Natural killer cell (primary cell): ENCODE results near the gene BCAP31. TPM values are rescaled to one million over a fixed set of nuclear protein-coding genes. Genes with fewer than 3 reads are reported as not detected.
A peak's percentile ranks its signal among the peaks of the same experiment; 100 is the strongest.

Source experiments
- ATAC-seq, 3 donors: fragments of 150-1000 bp in 2 of 3; fragments of 200-7000 bp in 1 of 3; cut with Tn5 transposase; 1 replicate in 1 of 3; 2 replicates in 2 of 3; pipeline ENCODE4 v1.10.0; 2021; ENCODE audit warnings: mild to moderate bottlenecking in 2 of 3, moderate library complexity in 2 of 3
- DNase-seq, 2 donors: peaks; one replicate each; pipeline versions ENCODE4 v3.0.0 to v3.0.0-alpha.2; 2013 to 2021; ENCODE audit warnings: mixed read lengths in 1 of 2
- H3K27ac ChIP-seq: one replicate; pipeline ENCODE4 v1.5.1; 2013; ENCODE audit warnings: mild to moderate bottlenecking, low read length
- H3K27me3 ChIP-seq: one replicate; pipeline ENCODE4 v1.6.1; 2013; ENCODE audit warnings: low read length; ENCODE audit not compliant: control insufficient read depth, insufficient read depth
- H3K36me3 ChIP-seq: one replicate; pipeline ENCODE4 v1.6.1; 2013; ENCODE audit warnings: low read length; ENCODE audit not compliant: control insufficient read depth, insufficient read depth
- H3K4me1 ChIP-seq: one replicate; pipeline ENCODE4 v1.6.1; 2013; ENCODE audit warnings: low read length; ENCODE audit not compliant: control insufficient read depth, insufficient read depth
- H3K4me3 ChIP-seq: one replicate; pipeline ENCODE4 v1.5.1; 2013; ENCODE audit warnings: low read length
- H3K9me3 ChIP-seq: one replicate; pipeline ENCODE4 v1.6.1; 2013; ENCODE audit warnings: low read length; ENCODE audit not compliant: control insufficient read depth, insufficient read depth
- H3K27ac Mint-ChIP-seq, 2 donors: one replicate each; pipeline ENCODE4 v1.8.0; 2022; ENCODE audit warnings: mild to moderate bottlenecking in 2 of 2, mixed read lengths in 2 of 2, moderate library complexity in 1 of 2
- H3K27me3 Mint-ChIP-seq, 2 donors: one replicate each; pipeline ENCODE4 v1.8.0; 2022; ENCODE audit warnings: low read depth in 2 of 2, mixed read lengths in 2 of 2
- H3K36me3 Mint-ChIP-seq: one replicate; pipeline ENCODE4 v1.8.0; 2022; ENCODE audit warnings: mixed read lengths
- H3K4me1 Mint-ChIP-seq, 2 donors: one replicate each; pipeline ENCODE4 v1.8.0; 2022; ENCODE audit warnings: mixed read lengths in 2 of 2
- H3K4me3 Mint-ChIP-seq: one replicate; pipeline ENCODE4 v1.8.0; 2022; ENCODE audit warnings: mild to moderate bottlenecking, moderate library complexity, mixed read lengths
- H3K9me3 Mint-ChIP-seq, 2 donors: one replicate each; pipeline ENCODE4 v1.8.0; 2022; ENCODE audit warnings: mixed read lengths in 2 of 2
- CTCF ChIP-seq: fragments of 200-600 bp; IDR thresholded peaks from one replicate; pipeline ENCODE4 v1.8.0; 2022; ENCODE audit warnings: antibody characterized with exemption
- WGBS: methylation state at CpG from one replicate; pipeline ENCODE4 v1.1.7; 2013; ENCODE audit warnings: missing lambda C conversion rate; ENCODE audit not compliant: insufficient coverage; 5-methylcytosine and 5-hydroxymethylcytosine counted together
- intact Hi-C: fragments of 100-400 bp; cut with micrococcal nuclease; formaldehyde crosslinking; loops from one replicate; pipeline ENCODE4 v1.14.2; 2022
- total RNA-seq, 4 donors: library from RNA; stranded (reverse); fragments of 120-200 nt in 1 of 4; gene quantifications; one replicate each; pipeline versions ENCODE4 v1.2.3 to v1.2.4, GENCODE V29; 2013 to 2022

The BCAP31 gene
- total RNA-seq, 3 donors from 2014 or later (not counting 1 experiment from before 2014, with no cell fraction given): 109 to 131 (median 119) TPM

GRCh38 chrX:153728095-153728494, 3.9 kb upstream of the BCAP31 start:
- Histone ChIP-seq H3K36me3 (peaks cover 3% of the 10 kb centered on the region), H3K27ac (no peak overlapping the region), H3K27me3 (no peaks in the 10 kb centered on the region), H3K9me3 (no peaks in the 10 kb centered on the region), H3K4me3 (no peak overlapping the region), H3K4me1 (peaks cover 49% of the 10 kb centered on the region)
- Mint-ChIP-seq H3K27ac (peak overlapping the region; percentile 71 to 85), H3K27me3 (no peaks in the 10 kb centered on the region), H3K36me3 (no peaks in the 10 kb centered on the region), H3K9me3 (no peaks in the 10 kb centered on the region), H3K4me1 (peaks cover 11 to 28% of the 10 kb centered on the region in 2 donors), H3K4me3 (no peak overlapping the region)
- 91% methylated on average over 5 of the region's 6 CpGs for WGBS
- intact Hi-C loops: no loop called here
- no peak for TF ChIP-seq CTCF
- ATAC-seq (no peak), DNase-seq (no peak)

- Histone ChIP-seq H3K4me3 (no peak overlapping the region), H3K9me3 (no peaks in the 10 kb centered on the region), H3K4me1 (peaks cover 57% of the 10 kb centered on the region), H3K36me3 (peaks cover 3% of the 10 kb centered on the region), H3K27me3 (no peaks in the 10 kb centered on the region), H3K27ac (peak overlapping the region; percentile 93)
- peak overlapping the region; percentile 72 for H3K4me3 Mint-ChIP-seq
- 25% methylated on average over 23 of the region's 23 CpGs for WGBS
- H3K27me3 Mint-ChIP-seq: no peaks in the 10 kb centered on the region
- DNase-seq (peak in 1 of 2 donors; percentile 8), ATAC-seq (no peak)
- no peaks in the 10 kb centered on the region for H3K9me3 Mint-ChIP-seq
- intact Hi-C loops: no loop called here
- TF ChIP-seq CTCF: no peak
- no peaks in the 10 kb centered on the region for H3K36me3 Mint-ChIP-seq
- H3K27ac Mint-ChIP-seq: peak overlapping the region; percentile 71 to 85
- peaks cover 12 to 33% of the 10 kb centered on the region in 2 donors for H3K4me1 Mint-ChIP-seq
These were observed 3.1 kb upstream of the BCAP31 start for GRCh38 chrX:153727123-153727931.

GRCh38 chrX:153726286-153727122, 2.3 kb upstream of the BCAP31 start:
- intact Hi-C loops: no loop called here
- TF ChIP-seq CTCF: no peak
- 13% methylated on average over 32 of the region's 35 CpGs for WGBS
- Histone ChIP-seq H3K27me3 (no peaks in the 10 kb centered on the region), H3K9me3 (no peaks in the 10 kb centered on the region), H3K4me1 (peaks cover 60% of the 10 kb centered on the region), H3K27ac (peak overlapping the region; percentile 93), H3K36me3 (peaks cover 6% of the 10 kb centered on the region), H3K4me3 (peak overlapping the region; percentile 22)
- Mint-ChIP-seq H3K27me3 (no peaks in the 10 kb centered on the region), H3K4me3 (peak overlapping the region; percentile 72), H3K36me3 (no peaks in the 10 kb centered on the region), H3K9me3 (no peaks in the 10 kb centered on the region), H3K4me1 (peaks cover 18 to 36% of the 10 kb centered on the region in 2 donors), H3K27ac (peak overlapping the region; percentile 71 to 85)
- ATAC-seq (peak; percentile 16 to 31 (median 17)), DNase-seq (peak; percentile 42 to 71)
